Measurements from ENCODE around the gene CASP10.

GRCh38 chr2:201158111-201158929 is 24.6 kb upstream of the CASP10 start:
- TF ChIP-seq CTCF (IDR thresholded peaks at IDR 0.05; ENCODE audit: borderline replicate concordance, extremely low read depth, low read length, poor library complexity, severe bottlenecking) (peak; percentile 82), EZH2 (IDR thresholded peaks at IDR 0.05; ENCODE audit: borderline replicate concordance, low read depth, low read length, severe bottlenecking) (no peak)
